K562 (cell line): ENCODE data around the gene MAGEB4. TPM values are rescaled to one million over a fixed set of nuclear protein-coding genes. Genes with fewer than 3 reads are reported as not detected.

Experiments
- EP400 ChIP-seq: fragments of 450-650 bp; IDR thresholded peaks from 2 replicates; pipeline ENCODE4 v1.6.1; 2017; ENCODE audit warnings: antibody characterized with exemption, mild to moderate bottlenecking, moderate library complexity
- FOXJ3 ChIP-seq: sonication (generic); formaldehyde crosslinking; IDR thresholded peaks from 2 replicates; pipeline ENCODE4 v1.4.0; 2020; ENCODE audit warnings: mild to moderate bottlenecking, missing genetic modification reagents
- HOXB6 ChIP-seq: fragments of 250-450 bp; sonication (Bioruptor Pico); IDR thresholded peaks from 2 replicates; pipeline ENCODE4 v1.5.1; 2022; ENCODE audit warnings: mild to moderate bottlenecking, borderline replicate concordance
- JUNB ChIP-seq: fragments of 450-650 bp; formaldehyde crosslinking; conservative IDR thresholded peaks from 2 replicates; pipeline ENCODE4 v1.4.0; 2020; ENCODE audit warnings: mild to moderate bottlenecking
- MAZ ChIP-seq, 2 experiments: fragments of 450-650 bp in 1 of 2; sonication (generic) in 1 of 2; formaldehyde crosslinking; IDR thresholded peaks in 1 of 2; conservative IDR thresholded peaks in 1 of 2; 2 replicates each; pipeline versions ENCODE4 v1.4.0 to v1.5.0; 2020; ENCODE audit warnings: mild to moderate bottlenecking in 1 of 2, missing genetic modification reagents in 1 of 2
- MCM2 ChIP-seq: fragments of 450-650 bp; IDR thresholded peaks from 2 replicates; pipeline ENCODE4 v1.6.1; 2017; ENCODE audit warnings: low read depth, mild to moderate bottlenecking
- MTA2 ChIP-seq: fragments of 450-650 bp; IDR thresholded peaks from 2 replicates; pipeline ENCODE4 v1.6.1; 2016; ENCODE audit warnings: low read depth
- PPARD ChIP-seq: fragments of 250-450 bp; sonication (Bioruptor Pico); IDR thresholded peaks from 2 replicates; pipeline ENCODE4 v1.8.0; 2022; ENCODE audit warnings: inconsistent platforms, mild to moderate bottlenecking, moderate library complexity
- RHOXF2B ChIP-seq: fragments of 250-450 bp; sonication (Bioruptor Pico); conservative IDR thresholded peaks from 2 replicates; pipeline ENCODE4 v1.5.1; 2021
- RNF2 ChIP-seq: sonication (generic); IDR thresholded peaks from 2 replicates; pipeline ENCODE4 v1.6.1; 2016
- RUNX1 ChIP-seq: sonication (generic); IDR thresholded peaks from 2 replicates; pipeline ENCODE4 v1.6.1; 2016; ENCODE audit warnings: antibody characterized with exemption, low read depth
- SIX5 ChIP-seq, 2 experiments: IDR thresholded peaks; 2 replicates each; pipeline ENCODE4 v1.6.1; 2011; ENCODE audit warnings: low read length in 2 of 2, borderline replicate concordance in 1 of 2, low read depth in 1 of 2, mild to moderate bottlenecking in 1 of 2, moderate library complexity in 1 of 2; ENCODE audit not compliant: insufficient read depth in 1 of 2
- SMAD1 ChIP-seq: fragments of 150-350 bp; IDR thresholded peaks from 2 replicates; pipeline ENCODE4 v1.6.1; 2014; ENCODE audit warnings: low read length, low read depth; ENCODE audit not compliant: partially characterized antibody
- SMC3 ChIP-seq: conservative IDR thresholded peaks from 2 replicates; pipeline ENCODE4 v1.6.1; 2011; ENCODE audit warnings: low read depth, low read length, improper control_type of control experiment; ENCODE audit not compliant: insufficient read depth
- TCF3 ChIP-seq: sonication (generic); formaldehyde crosslinking; IDR thresholded peaks from 2 replicates; pipeline ENCODE4 v1.4.0; 2020; ENCODE audit warnings: mild to moderate bottlenecking, missing genetic modification reagents
- ZNF124 ChIP-seq: sonication (generic); formaldehyde crosslinking; IDR thresholded peaks from 2 replicates; pipeline ENCODE4 v1.8.1; 2022; ENCODE audit warnings: missing genetic modification reagents
- ZNF133 ChIP-seq: fragments of 250-450 bp; sonication (Bioruptor Pico); IDR thresholded peaks from 2 replicates; pipeline ENCODE4 v1.4.0; 2020; ENCODE audit warnings: mild to moderate bottlenecking
- ZNF311 ChIP-seq: fragments of 250-450 bp; sonication (Bioruptor Pico); IDR thresholded peaks from 2 replicates; pipeline ENCODE4 v1.4.0; 2020; ENCODE audit warnings: mild to moderate bottlenecking, moderate library complexity
- ZNF668 ChIP-seq: fragments of 250-450 bp; sonication (Bioruptor Pico); IDR thresholded peaks from 2 replicates; pipeline ENCODE4 v1.8.0; 2022; ENCODE audit warnings: mild to moderate bottlenecking, inconsistent platforms
- ZNF717 ChIP-seq: fragments of 250-450 bp; sonication (Bioruptor Pico); IDR thresholded peaks from 2 replicates; pipeline ENCODE4 v1.5.0; 2021
- polyA plus RNA-seq, 8 experiments: library from polyadenylated mRNA; depleted of rRNA in 4 of 8; stranded (reverse) in 5 of 8; unstranded in 3 of 8; fragments of >200 nt; fragmentation: Nextera tagmentation in 2 of 8; fragmentation: Illumina TruSeq in 1 of 8; extraction: Ambion mirVana in 2 of 8; extraction: Trizol in 1 of 8; gene quantifications; 2 replicates each; pipeline versions ENCODE4 v1.2.1 to v1.2.3, GENCODE V29; 2011 to 2014; ENCODE audit warnings: inconsistent platforms in 1 of 8, missing spikeins in 1 of 8
- total RNA-seq, 7 experiments: library from RNA; depleted of rRNA in 6 of 7; stranded (reverse); fragments of >200 nt in 6 of 7; fragmentation: Illumina TruSeq in 2 of 7; extraction: Trizol in 2 of 7; gene quantifications; 2 replicates each; pipeline versions ENCODE4 v1.2.1 to v1.2.3, GENCODE V29; 2011 to 2021; ENCODE audit warnings: low replicate concordance in 1 of 7
- TF ChIP-seq, protein P1 (sequence below): fragments of 450-650 bp; IDR thresholded peaks from 2 replicates; pipeline ENCODE4 v1.6.1; 2016; ENCODE audit warnings: mild to moderate bottlenecking
- TF ChIP-seq, protein P2 (sequence below): sonication (generic); formaldehyde crosslinking; IDR thresholded peaks from 2 replicates; pipeline ENCODE4 v1.8.0; 2023; ENCODE audit warnings: mild to moderate bottlenecking, missing genetic modification reagents
- TF ChIP-seq, protein P3 (sequence below): fragments of 450-650 bp; IDR thresholded peaks from 2 replicates; pipeline ENCODE4 v1.6.1; 2017; ENCODE audit warnings: mild to moderate bottlenecking, moderate library complexity

MAGEB4 gene
- total and polyA plus RNA-seq, 9 of the 15 experiments (the other 6 are each of a cell fraction or from before 2014, with no cell fraction given): 0.04 to 0.09 (median 0.06) TPM; not detected in 6

DNA sequence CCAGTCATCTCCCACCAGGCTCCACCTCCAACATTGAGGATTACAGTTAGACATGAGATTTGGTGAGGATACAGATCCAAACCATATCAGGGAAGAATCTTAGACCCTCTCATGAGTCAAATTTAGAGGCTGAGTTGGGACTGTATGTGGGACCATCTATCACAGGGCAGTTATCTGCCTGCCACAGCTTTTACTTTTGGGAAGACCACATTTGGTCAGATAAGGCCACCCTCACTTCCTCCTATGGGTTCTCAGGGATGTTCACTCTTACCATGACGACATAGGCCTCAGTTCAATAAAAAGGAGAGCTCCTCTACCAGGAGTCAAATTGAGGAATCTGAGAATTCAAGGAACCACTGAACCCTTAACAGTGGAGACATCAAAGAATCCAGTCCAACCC is 24.3 kb upstream of the MAGEB4 start (continued):
- TF ChIP-seq HOXB6 (CRISPR knock-in tag) (no peak), MTA2 (no peak), RHOXF2B (CRISPR knock-in tag) (no peak), JUNB (no peak), ZNF311 (no peak), PPARD (CRISPR knock-in tag) (no peak), SMAD1 (no peak), MAZ (CRISPR knock-in tag; conservative IDR thresholded peaks at IDR 0.05 in 1 of 2, IDR thresholded peaks at IDR 0.05 in 1 of 2) (no peak), EP400 (no peak), ZNF717 (CRISPR knock-in tag) (no peak), RUNX1 (no peak), TCF3 (CRISPR knock-in tag) (peak; percentile 65), SMC3 (no peak), MCM2 (no peak), RNF2 (peak; percentile 37; the same call in 1 of the 2 replicates), ZNF124 (no peak), ZNF133 (no peak), FOXJ3 (CRISPR knock-in tag) (no peak), ZNF668 (CRISPR knock-in tag) (no peak), SIX5 (IDR thresholded peaks at IDR 0.05; ENCODE audit: borderline replicate concordance in 1 of 2, insufficient read depth in 1 of 2, low read depth in 1 of 2, low read length in 2 of 2) (no peak)
- TF ChIP-seq, protein P1, sequence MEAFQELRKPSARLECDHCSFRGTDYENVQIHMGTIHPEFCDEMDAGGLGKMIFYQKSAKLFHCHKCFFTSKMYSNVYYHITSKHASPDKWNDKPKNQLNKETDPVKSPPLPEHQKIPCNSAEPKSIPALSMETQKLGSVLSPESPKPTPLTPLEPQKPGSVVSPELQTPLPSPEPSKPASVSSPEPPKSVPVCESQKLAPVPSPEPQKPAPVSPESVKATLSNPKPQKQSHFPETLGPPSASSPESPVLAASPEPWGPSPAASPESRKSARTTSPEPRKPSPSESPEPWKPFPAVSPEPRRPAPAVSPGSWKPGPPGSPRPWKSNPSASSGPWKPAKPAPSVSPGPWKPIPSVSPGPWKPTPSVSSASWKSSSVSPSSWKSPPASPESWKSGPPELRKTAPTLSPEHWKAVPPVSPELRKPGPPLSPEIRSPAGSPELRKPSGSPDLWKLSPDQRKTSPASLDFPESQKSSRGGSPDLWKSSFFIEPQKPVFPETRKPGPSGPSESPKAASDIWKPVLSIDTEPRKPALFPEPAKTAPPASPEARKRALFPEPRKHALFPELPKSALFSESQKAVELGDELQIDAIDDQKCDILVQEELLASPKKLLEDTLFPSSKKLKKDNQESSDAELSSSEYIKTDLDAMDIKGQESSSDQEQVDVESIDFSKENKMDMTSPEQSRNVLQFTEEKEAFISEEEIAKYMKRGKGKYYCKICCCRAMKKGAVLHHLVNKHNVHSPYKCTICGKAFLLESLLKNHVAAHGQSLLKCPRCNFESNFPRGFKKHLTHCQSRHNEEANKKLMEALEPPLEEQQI: no peak
- TF ChIP-seq, protein P2, sequence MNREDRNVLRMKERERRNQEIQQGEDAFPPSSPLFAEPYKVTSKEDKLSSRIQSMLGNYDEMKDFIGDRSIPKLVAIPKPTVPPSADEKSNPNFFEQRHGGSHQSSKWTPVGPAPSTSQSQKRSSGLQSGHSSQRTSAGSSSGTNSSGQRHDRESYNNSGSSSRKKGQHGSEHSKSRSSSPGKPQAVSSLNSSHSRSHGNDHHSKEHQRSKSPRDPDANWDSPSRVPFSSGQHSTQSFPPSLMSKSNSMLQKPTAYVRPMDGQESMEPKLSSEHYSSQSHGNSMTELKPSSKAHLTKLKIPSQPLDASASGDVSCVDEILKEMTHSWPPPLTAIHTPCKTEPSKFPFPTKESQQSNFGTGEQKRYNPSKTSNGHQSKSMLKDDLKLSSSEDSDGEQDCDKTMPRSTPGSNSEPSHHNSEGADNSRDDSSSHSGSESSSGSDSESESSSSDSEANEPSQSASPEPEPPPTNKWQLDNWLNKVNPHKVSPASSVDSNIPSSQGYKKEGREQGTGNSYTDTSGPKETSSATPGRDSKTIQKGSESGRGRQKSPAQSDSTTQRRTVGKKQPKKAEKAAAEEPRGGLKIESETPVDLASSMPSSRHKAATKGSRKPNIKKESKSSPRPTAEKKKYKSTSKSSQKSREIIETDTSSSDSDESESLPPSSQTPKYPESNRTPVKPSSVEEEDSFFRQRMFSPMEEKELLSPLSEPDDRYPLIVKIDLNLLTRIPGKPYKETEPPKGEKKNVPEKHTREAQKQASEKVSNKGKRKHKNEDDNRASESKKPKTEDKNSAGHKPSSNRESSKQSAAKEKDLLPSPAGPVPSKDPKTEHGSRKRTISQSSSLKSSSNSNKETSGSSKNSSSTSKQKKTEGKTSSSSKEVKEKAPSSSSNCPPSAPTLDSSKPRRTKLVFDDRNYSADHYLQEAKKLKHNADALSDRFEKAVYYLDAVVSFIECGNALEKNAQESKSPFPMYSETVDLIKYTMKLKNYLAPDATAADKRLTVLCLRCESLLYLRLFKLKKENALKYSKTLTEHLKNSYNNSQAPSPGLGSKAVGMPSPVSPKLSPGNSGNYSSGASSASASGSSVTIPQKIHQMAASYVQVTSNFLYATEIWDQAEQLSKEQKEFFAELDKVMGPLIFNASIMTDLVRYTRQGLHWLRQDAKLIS (CRISPR knock-in tag): no peak
- TF ChIP-seq, protein P3, sequence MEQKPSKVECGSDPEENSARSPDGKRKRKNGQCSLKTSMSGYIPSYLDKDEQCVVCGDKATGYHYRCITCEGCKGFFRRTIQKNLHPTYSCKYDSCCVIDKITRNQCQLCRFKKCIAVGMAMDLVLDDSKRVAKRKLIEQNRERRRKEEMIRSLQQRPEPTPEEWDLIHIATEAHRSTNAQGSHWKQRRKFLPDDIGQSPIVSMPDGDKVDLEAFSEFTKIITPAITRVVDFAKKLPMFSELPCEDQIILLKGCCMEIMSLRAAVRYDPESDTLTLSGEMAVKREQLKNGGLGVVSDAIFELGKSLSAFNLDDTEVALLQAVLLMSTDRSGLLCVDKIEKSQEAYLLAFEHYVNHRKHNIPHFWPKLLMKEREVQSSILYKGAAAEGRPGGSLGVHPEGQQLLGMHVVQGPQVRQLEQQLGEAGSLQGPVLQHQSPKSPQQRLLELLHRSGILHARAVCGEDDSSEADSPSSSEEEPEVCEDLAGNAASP: no peak
